ENCODE results near the gene ACAP3. TPM values are rescaled to one million over a fixed set of nuclear protein-coding genes. Genes with fewer than 3 reads are reported as not detected.

ACAP3 gene, protein sequence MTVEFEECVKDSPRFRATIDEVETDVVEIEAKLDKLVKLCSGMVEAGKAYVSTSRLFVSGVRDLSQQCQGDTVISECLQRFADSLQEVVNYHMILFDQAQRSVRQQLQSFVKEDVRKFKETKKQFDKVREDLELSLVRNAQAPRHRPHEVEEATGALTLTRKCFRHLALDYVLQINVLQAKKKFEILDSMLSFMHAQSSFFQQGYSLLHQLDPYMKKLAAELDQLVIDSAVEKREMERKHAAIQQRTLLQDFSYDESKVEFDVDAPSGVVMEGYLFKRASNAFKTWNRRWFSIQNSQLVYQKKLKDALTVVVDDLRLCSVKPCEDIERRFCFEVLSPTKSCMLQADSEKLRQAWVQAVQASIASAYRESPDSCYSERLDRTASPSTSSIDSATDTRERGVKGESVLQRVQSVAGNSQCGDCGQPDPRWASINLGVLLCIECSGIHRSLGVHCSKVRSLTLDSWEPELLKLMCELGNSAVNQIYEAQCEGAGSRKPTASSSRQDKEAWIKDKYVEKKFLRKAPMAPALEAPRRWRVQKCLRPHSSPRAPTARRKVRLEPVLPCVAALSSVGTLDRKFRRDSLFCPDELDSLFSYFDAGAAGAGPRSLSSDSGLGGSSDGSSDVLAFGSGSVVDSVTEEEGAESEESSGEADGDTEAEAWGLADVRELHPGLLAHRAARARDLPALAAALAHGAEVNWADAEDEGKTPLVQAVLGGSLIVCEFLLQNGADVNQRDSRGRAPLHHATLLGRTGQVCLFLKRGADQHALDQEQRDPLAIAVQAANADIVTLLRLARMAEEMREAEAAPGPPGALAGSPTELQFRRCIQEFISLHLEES
- 10 to 100 TPM; 39.4 to 50.8 (median 42.6) TPM for total RNA-seq (2021; fragmentation: NEBNext Ultra II Directional; extraction: Animal tissue kit (Norgen Biotek cat#: 25700))
- long read RNA-seq, partial matches to known transcripts, result 5 of 9 reads
- long read RNA-seq, other reads (novel, unspliced or antisense), result 4 of 9 reads

DNA sequence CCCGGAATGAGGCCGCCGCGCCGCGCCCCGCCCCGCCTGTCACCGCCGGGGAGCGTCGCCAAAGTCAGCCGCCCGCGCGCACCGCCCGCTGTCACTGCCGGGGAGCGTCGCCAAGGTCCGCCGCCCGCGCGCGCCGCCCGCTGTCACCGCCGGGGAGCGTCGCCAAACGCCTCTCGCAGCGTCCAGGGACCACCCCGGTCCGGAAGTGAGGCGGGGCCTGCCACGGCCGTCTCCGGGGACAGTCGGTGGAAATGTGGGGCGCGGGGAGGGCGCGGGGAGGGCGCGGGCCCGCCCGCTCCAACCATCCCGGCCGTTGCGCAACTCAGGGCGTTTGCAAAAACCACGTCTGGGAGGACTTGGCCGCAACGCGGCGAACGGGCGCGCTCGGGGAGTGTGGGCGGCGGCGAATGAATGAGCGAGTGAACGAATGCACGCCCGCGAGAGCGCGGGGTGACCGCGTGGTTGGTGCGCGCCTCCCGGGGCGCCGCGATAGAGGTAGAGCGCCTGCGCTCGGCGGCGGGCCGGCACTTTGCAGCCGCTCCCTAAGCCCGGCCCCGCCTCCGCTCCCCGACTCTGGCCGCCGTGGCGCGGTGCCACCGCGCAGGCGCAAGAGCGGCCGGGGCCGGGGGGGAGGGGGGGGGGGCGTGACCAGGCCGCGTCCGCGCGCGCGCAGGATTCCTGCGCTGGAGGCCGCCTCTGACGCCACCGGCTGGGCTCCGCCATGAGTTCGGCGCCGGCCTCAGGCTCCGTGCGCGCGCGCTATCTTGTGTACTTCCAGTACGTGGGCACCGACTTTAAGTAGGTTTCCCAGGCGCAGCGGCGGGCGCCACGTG is at the start of gene ACAP3, which contains the start of gene PUSL1:
ACAP3 (minus strand) TSS at position 8 of the 833 bp plus-strand sequence. CDS start 115 bp downstream, outside the sequence.
PUSL1 (plus strand) TSS at position 675 of the 833 bp plus-strand sequence; CDS start at position 722, 47 bp downstream.
- peak; percentile 92 for DNase-seq
- H3K4me3 Mint-ChIP-seq, result peak within 1 kb of the TSS; percentile 94
- H3K36me3 Mint-ChIP-seq (ENCODE audit: low read depth), result no peaks in the 10 kb centered on the region
- TF ChIP-seq, protein P1, sequence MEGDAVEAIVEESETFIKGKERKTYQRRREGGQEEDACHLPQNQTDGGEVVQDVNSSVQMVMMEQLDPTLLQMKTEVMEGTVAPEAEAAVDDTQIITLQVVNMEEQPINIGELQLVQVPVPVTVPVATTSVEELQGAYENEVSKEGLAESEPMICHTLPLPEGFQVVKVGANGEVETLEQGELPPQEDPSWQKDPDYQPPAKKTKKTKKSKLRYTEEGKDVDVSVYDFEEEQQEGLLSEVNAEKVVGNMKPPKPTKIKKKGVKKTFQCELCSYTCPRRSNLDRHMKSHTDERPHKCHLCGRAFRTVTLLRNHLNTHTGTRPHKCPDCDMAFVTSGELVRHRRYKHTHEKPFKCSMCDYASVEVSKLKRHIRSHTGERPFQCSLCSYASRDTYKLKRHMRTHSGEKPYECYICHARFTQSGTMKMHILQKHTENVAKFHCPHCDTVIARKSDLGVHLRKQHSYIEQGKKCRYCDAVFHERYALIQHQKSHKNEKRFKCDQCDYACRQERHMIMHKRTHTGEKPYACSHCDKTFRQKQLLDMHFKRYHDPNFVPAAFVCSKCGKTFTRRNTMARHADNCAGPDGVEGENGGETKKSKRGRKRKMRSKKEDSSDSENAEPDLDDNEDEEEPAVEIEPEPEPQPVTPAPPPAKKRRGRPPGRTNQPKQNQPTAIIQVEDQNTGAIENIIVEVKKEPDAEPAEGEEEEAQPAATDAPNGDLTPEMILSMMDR (IDR thresholded peaks at IDR 0.05), result 0 out of 2 replicates have a peak, but pooled peaks have one; percentile 13
- peak within 1 kb of the TSS; percentile 87 for H3K27ac Mint-ChIP-seq
- no peaks in the 10 kb centered on the region for H3K9me3 Mint-ChIP-seq
- peaks cover 3% of the 10 kb centered on the region for H3K27me3 Mint-ChIP-seq (ENCODE audit: insufficient read depth)
- peaks cover 26% of the 10 kb centered on the region for H3K4me1 Mint-ChIP-seq (ENCODE audit: low read depth)

DNA sequence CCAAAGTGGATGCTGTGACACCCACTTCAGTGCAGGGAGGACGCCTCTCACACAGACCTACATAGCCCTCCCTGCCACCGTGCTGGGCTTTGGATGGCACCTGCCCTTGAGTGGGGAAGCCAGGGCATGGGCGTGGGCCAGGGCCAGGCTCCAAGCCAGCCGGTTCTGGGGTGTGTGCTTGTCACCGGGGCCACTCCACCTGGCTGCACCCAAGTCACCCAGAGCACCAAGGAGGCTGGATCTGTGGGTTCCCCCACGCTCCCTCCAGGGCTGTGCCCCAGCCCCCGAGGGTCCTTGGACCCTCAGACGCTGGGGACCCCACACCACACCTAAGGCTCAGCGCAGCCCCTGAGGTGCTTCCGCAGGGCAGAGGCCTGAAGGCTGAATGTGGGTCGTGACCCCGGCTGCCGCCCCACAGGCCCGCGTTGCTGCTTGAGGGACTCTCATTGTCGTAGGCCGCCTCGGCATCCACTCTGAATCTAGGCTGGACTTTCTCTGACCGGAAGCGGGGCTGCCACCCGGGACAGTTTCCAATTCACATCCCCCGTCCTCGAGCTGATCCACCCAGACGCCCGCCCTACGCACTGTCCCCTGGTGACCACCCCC is 49.2 kb upstream of the ACAP3 start:
- TF ChIP-seq, protein P1 (IDR thresholded peaks at IDR 0.05), result no peak
- Mint-ChIP-seq H3K4me3 (peak overlapping the region; percentile 97), H3K27me3 (ENCODE audit: insufficient read depth) (peaks cover 16% of the 10 kb centered on the region), H3K36me3 (ENCODE audit: low read depth) (peaks cover 17% of the 10 kb centered on the region), H3K9me3 (no peaks in the 10 kb centered on the region), H3K27ac (peak overlapping the region; percentile 93), H3K4me1 (ENCODE audit: low read depth) (peaks cover 42% of the 10 kb centered on the region)
- no peak for DNase-seq

DNA sequence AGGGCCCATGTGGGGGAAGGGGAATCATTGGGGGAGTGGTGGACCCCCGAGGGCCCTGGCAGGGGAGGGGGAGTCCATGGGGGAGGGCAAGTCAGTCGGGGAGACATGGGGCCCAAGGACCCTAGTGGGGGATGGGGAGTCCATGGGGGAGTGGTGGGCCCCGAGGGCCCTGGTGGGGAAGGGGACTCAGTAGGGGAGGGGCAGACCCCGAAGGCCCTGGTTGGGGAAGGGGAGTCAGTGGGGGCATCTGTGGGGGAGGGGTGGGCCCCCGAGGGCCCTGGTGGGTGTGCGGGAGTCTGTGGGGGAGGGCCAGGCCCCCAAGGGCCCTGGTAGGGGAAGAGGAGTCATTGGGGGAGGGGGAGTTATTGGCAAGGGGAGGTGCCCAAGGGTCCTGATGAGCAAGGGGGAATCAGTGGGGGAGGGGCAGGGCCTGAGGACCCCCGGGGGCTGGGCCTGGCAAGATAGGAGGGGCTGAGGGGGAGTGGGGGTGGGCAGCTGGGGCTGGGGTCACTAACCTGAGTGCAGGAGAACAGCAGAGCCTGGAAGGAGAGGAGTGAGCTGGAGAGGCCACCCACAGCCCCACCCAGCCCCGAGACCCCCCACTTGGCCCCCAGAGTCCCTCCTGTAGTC is 48.6 kb upstream of the ACAP3 start:
- DNase-seq, result no peak
- Mint-ChIP-seq H3K4me1 (ENCODE audit: low read depth) (peaks cover 39% of the 10 kb centered on the region), H3K4me3 (peak overlapping the region; percentile 97), H3K36me3 (ENCODE audit: low read depth) (peaks cover 17% of the 10 kb centered on the region), H3K27me3 (ENCODE audit: insufficient read depth) (peaks cover 16% of the 10 kb centered on the region), H3K9me3 (no peaks in the 10 kb centered on the region), H3K27ac (peak overlapping the region; percentile 31)
- TF ChIP-seq, protein P1 (IDR thresholded peaks at IDR 0.05), result no peak

DNA sequence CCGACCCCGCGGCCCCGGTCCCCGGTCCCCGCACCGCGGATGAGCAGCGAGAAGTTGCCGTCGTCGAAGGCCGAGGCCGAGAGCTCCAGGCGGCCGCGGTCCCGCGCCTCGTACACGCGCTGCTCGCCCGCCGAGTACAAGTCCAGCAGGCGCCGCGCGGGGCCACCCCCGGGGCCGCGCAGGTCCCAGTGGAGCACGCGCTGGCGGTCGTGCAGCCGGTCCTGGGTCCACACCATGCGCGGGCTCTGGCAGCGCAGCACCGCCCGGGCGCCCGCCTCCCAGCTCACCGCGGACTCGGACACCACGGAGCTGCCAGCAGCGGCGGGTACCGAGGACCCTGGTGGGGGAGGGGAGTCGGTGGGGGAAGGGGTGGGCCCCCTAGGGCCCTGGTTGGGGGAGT is 47.7 kb upstream of the ACAP3 start:
- Mint-ChIP-seq H3K27ac (no peak overlapping the region), H3K27me3 (ENCODE audit: insufficient read depth) (peaks cover 16% of the 10 kb centered on the region), H3K4me3 (no peak overlapping the region), H3K9me3 (no peaks in the 10 kb centered on the region), H3K36me3 (ENCODE audit: low read depth) (peaks cover 17% of the 10 kb centered on the region), H3K4me1 (ENCODE audit: low read depth) (peaks cover 30% of the 10 kb centered on the region)
- DNase-seq, result peak; percentile 54
- TF ChIP-seq, protein P1 (IDR thresholded peaks at IDR 0.05), result no peak
